K562 (cell line): ENCODE results near the gene LHPP. TPM values are rescaled to one million over a fixed set of nuclear protein-coding genes. Genes with fewer than 3 reads are reported as not detected.
A peak's percentile ranks its signal among the peaks of the same experiment; 100 is the strongest.

Experiments used
- ATAC-seq: fragments of 200-7000 bp; cut with Tn5 transposase; 3 replicates; pipeline ENCODE4 v1.9.1; 2020; ENCODE audit warnings: moderate library complexity
- BruUV-seq: library from RNA; stranded (reverse); fragments of 400-500 nt; replicated peaks from 2 replicates; lab custom pipeline; 2021; lab: Mats Ljungman, UMichigan
- CTCF ChIA-PET: fragments of 300-600 bp; formaldehyde crosslinking; extraction: SDS; loops from one replicate; lab custom pipeline; 2021; ENCODE audit warnings: low intra/inter-chr PET ratio; lab: Yijun Ruan, JAX
- POLR2A ChIA-PET: fragments of 300-600, 350-650 bp; sonication (Branson Sonifier 250); formaldehyde crosslinking; extraction: SDS; loops from one replicate; lab custom pipeline; 2021; ENCODE audit warnings: antibody characterized with exemption, inconsistent platforms; lab: Yijun Ruan, JAX
- DNase-seq, 4 experiments: peaks; one replicate each; pipeline versions ENCODE4 v3.0.0 to v3.0.0-alpha.2; 2011 to 2018; ENCODE audit warnings: low spot score in 3 of 4, mixed read lengths in 3 of 4; ENCODE audit errors: extremely low read depth in 1 of 4
- FAIRE-seq: peaks from 2 replicates; lab custom pipeline; 2011; peaks lifted over from hg19 to GRCh38; lab: Jason Lieb, UNC
- H2AFZ ChIP-seq: 2 replicates; pipeline ENCODE4 v1.6.0; 2011; ENCODE audit warnings: low read depth, low read length, control low read depth, inconsistent platforms
- H3K27ac ChIP-seq: fragments of 200-600 bp; 3 replicates; pipeline ENCODE4 v1.8.0; 2011; ENCODE audit warnings: low read depth, mild to moderate bottlenecking, control low read depth, inconsistent platforms, low read length, moderate library complexity, mixed read lengths; ENCODE audit errors: extremely low read depth
- H3K27me3 ChIP-seq, 2 experiments: fragments of 300-600 bp in 1 of 2; 2 replicates in 1 of 2; 3 replicates in 1 of 2; pipeline versions ENCODE4 v1.6.0 to v1.8.0; 2011; ENCODE audit warnings: inconsistent platforms in 2 of 2, low read length in 2 of 2, mild to moderate bottlenecking in 1 of 2, mixed read lengths in 1 of 2, moderate library complexity in 1 of 2; ENCODE audit not compliant: control insufficient read depth in 2 of 2, insufficient read depth in 2 of 2
- H3K36me3 ChIP-seq: fragments of 300-600 bp; 3 replicates; pipeline ENCODE4 v1.8.0; 2011; ENCODE audit warnings: mild to moderate bottlenecking, low read length, inconsistent platforms; ENCODE audit not compliant: control insufficient read depth, insufficient read depth
- H3K4me1 ChIP-seq, 2 experiments: fragments of 200-600 bp in 1 of 2; replicated peaks in 1 of 2; 2 replicates in 1 of 2; 3 replicates in 1 of 2; pipeline versions ENCODE4 v1.5.1 to v1.8.0; 2011; ENCODE audit warnings: inconsistent platforms in 2 of 2, low read length in 2 of 2, mild to moderate bottlenecking in 1 of 2, mixed read lengths in 1 of 2, moderate library complexity in 1 of 2; ENCODE audit not compliant: control insufficient read depth in 2 of 2, insufficient read depth in 2 of 2
- H3K4me2 ChIP-seq: 2 replicates; pipeline ENCODE4 v1.6.1; 2011; ENCODE audit warnings: low read length, control low read depth, inconsistent platforms, mixed read lengths; ENCODE audit not compliant: insufficient read depth
- H3K4me3 ChIP-seq: fragments of 200-600 bp; sonication (generic), shearing (Covaris generic); 2 replicates; pipeline ENCODE4 v1.5.1; 2016; ENCODE audit warnings: control low read depth, inconsistent platforms
- H3K79me2 ChIP-seq: fragments of 200-600 bp; 3 replicates; pipeline ENCODE4 v1.8.0; 2011; ENCODE audit warnings: low read length, inconsistent platforms; ENCODE audit not compliant: control insufficient read depth, insufficient read depth
- H3K9ac ChIP-seq, 2 experiments: 2 replicates each; pipeline versions ENCODE4 v1.6.0 to v1.6.1; 2011; ENCODE audit warnings: low read depth in 2 of 2, low read length in 2 of 2, control low read depth in 1 of 2, inconsistent platforms in 1 of 2, mild to moderate bottlenecking in 1 of 2, mixed read lengths in 1 of 2; ENCODE audit not compliant: insufficient read depth in 1 of 2
- H3K9me1 ChIP-seq: one replicate; pipeline ENCODE4 v1.6.0; 2011; ENCODE audit warnings: inconsistent platforms, mild to moderate bottlenecking, low read length, moderate library complexity; ENCODE audit not compliant: control insufficient read depth, insufficient read depth
- H3K9me3 ChIP-seq: replicated peaks from 2 replicates; pipeline ENCODE4 v1.5.1; 2011; ENCODE audit warnings: low read depth, low read length, inconsistent platforms; ENCODE audit not compliant: control insufficient read depth, insufficient read depth
- H4K20me1 ChIP-seq: replicated peaks from 2 replicates; pipeline ENCODE4 v1.6.1; 2011; ENCODE audit warnings: low read length, inconsistent platforms, mixed read lengths; ENCODE audit not compliant: control insufficient read depth, insufficient read depth
- LCOR ChIP-seq: sonication (generic); formaldehyde crosslinking; IDR thresholded peaks from 2 replicates; pipeline ENCODE4 v1.8.0; 2022; ENCODE audit warnings: mild to moderate bottlenecking, missing genetic modification reagents
- ZBTB43 ChIP-seq: sonication (generic); formaldehyde crosslinking; IDR thresholded peaks from 2 replicates; pipeline ENCODE4 v1.8.0; 2023; ENCODE audit warnings: mild to moderate bottlenecking, missing genetic modification reagents
- WGBS: fragments of 100-300 bp; shearing (Covaris generic); methylation state at CpG from one replicate; pipeline ENCODE4 v1.1.6; 2016; ENCODE audit warnings: low coverage, mixed read lengths; ENCODE audit not compliant: insufficient coverage; ENCODE audit errors: missing lambda C conversion rate; 5-methylcytosine and 5-hydroxymethylcytosine counted together
- in situ Hi-C: fragments of 300-500 bp; cut with MboI; formaldehyde crosslinking; loops from 4 replicates; pipeline ENCODE4 v1.15.0; 2018; ENCODE audit warnings: inconsistent platforms, mixed read lengths
- intact Hi-C: fragments of 100-400 bp; cut with micrococcal nuclease; formaldehyde crosslinking; loops from 2 replicates; pipeline ENCODE4 v1.14.2; 2022
- polyA plus RNA-seq, 8 experiments: library from polyadenylated mRNA; depleted of rRNA in 4 of 8; stranded (reverse) in 5 of 8; unstranded in 3 of 8; fragments of >200 nt; fragmentation: Nextera tagmentation in 2 of 8; fragmentation: Illumina TruSeq in 1 of 8; extraction: Ambion mirVana in 2 of 8; extraction: Trizol in 1 of 8; gene quantifications; 2 replicates each; pipeline versions ENCODE4 v1.2.1 to v1.2.3, GENCODE V29; 2011 to 2014; ENCODE audit warnings: inconsistent platforms in 1 of 8, missing spikeins in 1 of 8
- total RNA-seq, 7 experiments: library from RNA; depleted of rRNA in 6 of 7; stranded (reverse); fragments of >200 nt in 6 of 7; fragmentation: Illumina TruSeq in 2 of 7; extraction: Trizol in 2 of 7; gene quantifications; 2 replicates each; pipeline versions ENCODE4 v1.2.1 to v1.2.3, GENCODE V29; 2011 to 2021; ENCODE audit warnings: low replicate concordance in 1 of 7

LHPP gene
- total and polyA plus RNA-seq, 9 of the 15 experiments (the other 6 are each of a cell fraction or from before 2014, with no cell fraction given), result 0.34 to 7.4 (median 3.0) TPM

- Histone ChIP-seq H3K79me2 (no peaks in the 10 kb centered on the region), H4K20me1 (peaks cover 10% of the 10 kb centered on the region; the same call in 1 of the 2 replicates), H2AFZ (no peak overlapping the region), H3K27me3 (peaks cover 0 to 13% of the 10 kb centered on the region in 2 experiments; a peak in 3 of 5 replicates), H3K9ac (no peak overlapping the region; a peak in 1 of 4 replicates), H3K4me3 (no peak overlapping the region), H3K9me1 (peaks cover 5% of the 10 kb centered on the region), H3K4me2 (peak overlapping the region; percentile 56; the same call in 1 of the 2 replicates), H3K36me3 (no peaks in the 10 kb centered on the region), H3K9me3 (no peaks in the 10 kb centered on the region), H3K4me1 (peaks cover 15 to 40% of the 10 kb centered on the region in 2 experiments), H3K27ac (peak overlapping the region; percentile 19; the same call in 1 of the 3 replicates)
- 47% methylated on average over 22 of the region's 24 CpGs for WGBS
- intact Hi-C loops, result loop anchor here (1.0 to 2.0 kb wide), 2 partner anchors 82 to 127 kb away; no protein-coding TSS in a partner anchor
- ChIA-PET CTCF (no interaction called here), POLR2A (interaction anchor here (0.5 to 1.4 kb wide), 4 partner anchors 10 to 253 kb away, joined by 3 to 7 read pairs (median 3); no protein-coding TSS in a partner anchor)
- FAIRE-seq (no peak), ATAC-seq (peak; percentile 78), DNase-seq (peak in 1 of 4 experiments; percentile 58)
- no TSS peak for BruUV-seq
- TF ChIP-seq LCOR (CRISPR knock-in tag) (0 out of 2 replicates have a peak, but pooled peaks have one; percentile 9), ZBTB43 (CRISPR knock-in tag) (no peak)
- in situ Hi-C loops, result no loop called here
Measured at GRCh38 chr10:124589491-124590041, 127.9 kb downstream of the LHPP start.
